Trophoblast cell (in vitro differentiated cells and primary cell): ENCODE data around the gene FBLN5.

Source experiments
- DNase-seq, 2 donors: peaks; one replicate each; pipeline ENCODE4 v3.0.0-alpha.2; 2016
- H2AFZ ChIP-seq: 2 replicates; pipeline ENCODE4 v1.6.1; 2013; ENCODE audit warnings: low read length, moderate library complexity, mild to moderate bottlenecking; ENCODE audit not compliant: insufficient read depth, poor library complexity
- H2AK5ac ChIP-seq: 2 replicates; pipeline ENCODE4 v1.6.1; 2013; ENCODE audit warnings: mild to moderate bottlenecking, low read length
- H2BK120ac ChIP-seq: 2 replicates; pipeline ENCODE4 v1.6.1; 2013; ENCODE audit warnings: low read length, mild to moderate bottlenecking, moderate library complexity; ENCODE audit not compliant: insufficient read depth, poor library complexity
- H2BK12ac ChIP-seq: 2 replicates; pipeline ENCODE4 v1.6.1; 2013; ENCODE audit warnings: mild to moderate bottlenecking, low read length, moderate library complexity
- H2BK5ac ChIP-seq: 2 replicates; pipeline ENCODE4 v1.6.1; 2013; ENCODE audit warnings: low read length, low read depth, moderate library complexity, mild to moderate bottlenecking; ENCODE audit not compliant: poor library complexity
- H3K14ac ChIP-seq: 2 replicates; pipeline ENCODE4 v1.6.1; 2013; ENCODE audit warnings: mild to moderate bottlenecking, low read length
- H3K18ac ChIP-seq: 2 replicates; pipeline ENCODE4 v1.6.1; 2013; ENCODE audit warnings: mild to moderate bottlenecking, low read length
- H3K23ac ChIP-seq: 2 replicates; pipeline ENCODE4 v1.6.1; 2013; ENCODE audit warnings: low read length
- H3K27ac ChIP-seq: 2 replicates; pipeline ENCODE4 v1.5.1; 2013; ENCODE audit warnings: low read depth, mild to moderate bottlenecking, inconsistent platforms, low read length, moderate library complexity
- H3K27me3 ChIP-seq: 2 replicates; pipeline ENCODE4 v1.6.1; 2013; ENCODE audit warnings: inconsistent platforms, mild to moderate bottlenecking, low read length, moderate library complexity; ENCODE audit not compliant: insufficient read depth
- H3K36me3 ChIP-seq, 2 experiments: 1 replicate in 1 of 2; 2 replicates in 1 of 2; pipeline ENCODE4 v1.6.1; 2013; ENCODE audit warnings: low read length in 2 of 2, mild to moderate bottlenecking in 2 of 2, moderate library complexity in 1 of 2; ENCODE audit not compliant: insufficient read depth in 2 of 2, control insufficient read depth in 1 of 2
- H3K4ac ChIP-seq: 2 replicates; pipeline ENCODE4 v1.6.1; 2013; ENCODE audit warnings: low read depth, mild to moderate bottlenecking, low read length, moderate library complexity
- H3K4me1 ChIP-seq, 2 experiments: 1 replicate in 1 of 2; 2 replicates in 1 of 2; pipeline ENCODE4 v1.6.1; 2013; ENCODE audit warnings: low read length in 2 of 2, mild to moderate bottlenecking in 2 of 2, moderate library complexity in 1 of 2; ENCODE audit not compliant: insufficient read depth in 2 of 2, control insufficient read depth in 1 of 2
- H3K4me2 ChIP-seq: 2 replicates; pipeline ENCODE4 v1.6.1; 2013; ENCODE audit warnings: inconsistent platforms, mild to moderate bottlenecking, low read length, moderate library complexity
- H3K4me3 ChIP-seq: 2 replicates; pipeline ENCODE4 v1.5.1; 2013; ENCODE audit warnings: mild to moderate bottlenecking, low read depth, low read length, inconsistent platforms
- H3K79me1 ChIP-seq: one replicate; pipeline ENCODE4 v1.6.1; 2013; ENCODE audit warnings: low read length
- H3K79me2 ChIP-seq: 2 replicates; pipeline ENCODE4 v1.6.1; 2013; ENCODE audit warnings: low read length, mild to moderate bottlenecking; ENCODE audit not compliant: control insufficient read depth, insufficient read depth, poor library complexity
- H3K9ac ChIP-seq: 2 replicates; pipeline ENCODE4 v1.6.1; 2013; ENCODE audit warnings: mild to moderate bottlenecking, low read length
- H3K9me3 ChIP-seq: 2 replicates; pipeline ENCODE4 v1.6.1; 2013; ENCODE audit warnings: low read depth, mild to moderate bottlenecking, control low read depth, inconsistent platforms, low read length; ENCODE audit not compliant: insufficient read depth
- H4K12ac ChIP-seq: 2 replicates; pipeline ENCODE4 v1.6.1; 2013; ENCODE audit warnings: low read depth, mild to moderate bottlenecking, low read length, moderate library complexity
- H4K8ac ChIP-seq: 2 replicates; pipeline ENCODE4 v1.6.1; 2013; ENCODE audit warnings: low read depth, mild to moderate bottlenecking, low read length, moderate library complexity
- H4K91ac ChIP-seq: one replicate; pipeline ENCODE4 v1.6.1; 2013; ENCODE audit warnings: low read depth, mild to moderate bottlenecking, low read length, moderate library complexity
- WGBS: extraction: QIAGEN DNeasy Blood & Tissue Kit; methylation state at CpG from one replicate; pipeline ENCODE4 v1.1.7; 2013; ENCODE audit warnings: missing lambda C conversion rate; ENCODE audit not compliant: insufficient read length, insufficient coverage; ENCODE audit errors: extremely low coverage; 5-methylcytosine and 5-hydroxymethylcytosine counted together

The FBLN5 gene

DNA sequence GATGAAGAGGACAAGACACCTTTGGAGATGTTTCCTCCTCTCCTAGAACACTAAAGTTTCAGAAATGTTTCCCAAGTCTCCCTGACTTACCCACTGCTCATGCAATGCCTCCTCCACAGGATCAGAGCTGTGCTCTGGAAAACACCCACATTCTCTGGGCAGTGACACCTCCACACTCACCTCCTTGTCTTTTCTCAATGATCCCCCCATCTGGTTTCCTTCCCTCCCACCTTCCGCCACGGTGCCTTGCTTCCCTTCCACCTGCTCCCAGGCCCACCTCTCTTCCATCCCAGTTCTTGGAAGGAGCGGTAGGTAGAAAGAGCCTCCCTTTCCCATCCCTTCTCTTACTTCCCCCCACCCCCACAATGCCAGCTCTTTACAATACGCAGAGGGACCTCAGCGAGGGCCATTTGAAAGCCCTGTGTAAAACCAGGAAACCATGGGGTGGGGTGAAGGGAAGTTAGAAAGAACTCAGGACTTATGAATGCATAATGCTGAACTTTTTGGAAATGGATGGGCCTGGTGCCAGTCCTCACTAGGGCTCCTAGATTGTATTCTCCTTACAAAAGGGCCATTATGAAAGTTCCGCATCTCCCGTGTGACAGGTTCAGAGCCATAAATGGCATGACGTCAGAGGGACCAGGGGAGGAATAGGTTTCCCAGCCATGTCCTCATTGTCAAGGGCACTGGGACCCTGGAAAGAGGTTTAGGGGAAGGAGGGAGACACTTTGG lies 12.8 kb downstream of the FBLN5 start:
- Histone ChIP-seq H3K9me3 (no peaks in the 10 kb centered on the region), H3K4ac (no peak overlapping the region), H3K4me2 (no peak overlapping the region), H3K27me3 (no peaks in the 10 kb centered on the region), H3K79me1 (no peaks in the 10 kb centered on the region), H2BK120ac (no peak overlapping the region), H3K23ac (no peak overlapping the region), H2BK12ac (no peak overlapping the region), H3K9ac (no peak overlapping the region), H3K14ac (no peak overlapping the region), H2AK5ac (no peak overlapping the region), H4K8ac (no peak overlapping the region), H3K4me3 (no peak overlapping the region), H3K18ac (no peak overlapping the region), H2AFZ (no peak overlapping the region), H4K91ac (no peak overlapping the region), H3K4me1 (peaks cover 5 to 10% of the 10 kb centered on the region in 2 experiments), H3K79me2 (no peaks in the 10 kb centered on the region), H4K12ac (no peak overlapping the region), H2BK5ac (no peak overlapping the region), H3K27ac (no peak overlapping the region), H3K36me3 (peaks cover 0 to 2% of the 10 kb centered on the region in 2 experiments)
- no CpG with 5 or more reads among the region's 8 CpGs for WGBS
- DNase-seq: no peak

- Histone ChIP-seq H3K9me3 (no peaks in the 10 kb centered on the region), H2BK120ac (no peak overlapping the region), H4K8ac (no peak overlapping the region), H4K12ac (no peak overlapping the region), H3K9ac (no peak overlapping the region), H2BK12ac (no peak overlapping the region), H3K27me3 (no peaks in the 10 kb centered on the region), H3K18ac (no peak overlapping the region), H2AFZ (no peak overlapping the region), H2BK5ac (no peak overlapping the region), H4K91ac (no peak overlapping the region), H3K23ac (no peak overlapping the region), H3K4me3 (no peak overlapping the region), H3K4ac (no peak overlapping the region), H3K36me3 (no peaks in the 10 kb centered on the region), H3K79me1 (no peaks in the 10 kb centered on the region), H2AK5ac (no peak overlapping the region), H3K4me2 (no peak overlapping the region), H3K79me2 (no peaks in the 10 kb centered on the region), H3K4me1 (peaks cover 5 to 10% of the 10 kb centered on the region in 2 experiments), H3K27ac (no peak overlapping the region), H3K14ac (no peak overlapping the region)
- no peak for DNase-seq
- no CpG with 5 or more reads among the region's 11 CpGs for WGBS
These were observed 15.9 kb downstream of the FBLN5 start for GRCh38 chr14:91931478-91932088.

GRCh38 chr14:91929700-91930099 lies 17.8 kb downstream of the FBLN5 start:
- H3K4me2 ChIP-seq: no peak overlapping the region
- H3K4ac ChIP-seq: no peak overlapping the region
- no peak overlapping the region for H2BK5ac ChIP-seq
- H2BK12ac ChIP-seq: no peak overlapping the region
- no peaks in the 10 kb centered on the region for H3K79me1 ChIP-seq
- no CpG with 5 or more reads among the region's 3 CpGs for WGBS
- no peak overlapping the region for H3K9ac ChIP-seq
- no peak overlapping the region for H2AK5ac ChIP-seq
- H3K27me3 ChIP-seq: no peaks in the 10 kb centered on the region
- no peak overlapping the region for H3K4me3 ChIP-seq
- no peak overlapping the region for H4K91ac ChIP-seq
- no peak overlapping the region for H4K8ac ChIP-seq
- H2AFZ ChIP-seq: no peak overlapping the region
- H2BK120ac ChIP-seq: no peak overlapping the region
- H3K79me2 ChIP-seq: no peaks in the 10 kb centered on the region
- H3K36me3 ChIP-seq: no peaks in the 10 kb centered on the region
- no peak overlapping the region for H4K12ac ChIP-seq
- H3K18ac ChIP-seq: no peak overlapping the region
- H3K23ac ChIP-seq: no peak overlapping the region
- H3K9me3 ChIP-seq: no peaks in the 10 kb centered on the region
- DNase-seq: peak in 1 of 2 donors; percentile 9
- H3K14ac ChIP-seq: no peak overlapping the region
- peaks cover 5 to 10% of the 10 kb centered on the region in 2 experiments for H3K4me1 ChIP-seq
- H3K27ac ChIP-seq: no peak overlapping the region

GRCh38 chr14:91927800-91928199 lies 19.7 kb downstream of the FBLN5 start:
- no peak overlapping the region for H3K18ac ChIP-seq
- H3K27ac ChIP-seq: no peak overlapping the region
- WGBS: no CpG with 5 or more reads among the region's 5 CpGs
- H3K14ac ChIP-seq: no peak overlapping the region
- no peaks in the 10 kb centered on the region for H3K27me3 ChIP-seq
- H3K4me1 ChIP-seq: peaks cover 5 to 10% of the 10 kb centered on the region in 2 experiments
- no peak for DNase-seq
- H4K12ac ChIP-seq: no peak overlapping the region
- H3K4me2 ChIP-seq: no peak overlapping the region
- H3K79me1 ChIP-seq: no peaks in the 10 kb centered on the region
- H3K36me3 ChIP-seq: no peaks in the 10 kb centered on the region
- H2AFZ ChIP-seq: no peak overlapping the region
- H4K91ac ChIP-seq: no peak overlapping the region
- H2BK12ac ChIP-seq: no peak overlapping the region
- no peak overlapping the region for H3K9ac ChIP-seq
- H3K9me3 ChIP-seq: no peaks in the 10 kb centered on the region
- H3K23ac ChIP-seq: no peak overlapping the region
- no peak overlapping the region for H3K4ac ChIP-seq
- H2AK5ac ChIP-seq: no peak overlapping the region
- H4K8ac ChIP-seq: no peak overlapping the region
- no peaks in the 10 kb centered on the region for H3K79me2 ChIP-seq
- no peak overlapping the region for H2BK120ac ChIP-seq
- no peak overlapping the region for H2BK5ac ChIP-seq
- no peak overlapping the region for H3K4me3 ChIP-seq
